ENCODE measurements around the gene CHRNA3. TPM values are rescaled to one million over a fixed set of nuclear protein-coding genes. Genes with fewer than 3 reads are reported as not detected.

The CHRNA3 gene
- total RNA-seq, 1 donor from 2014 or later: not detected

GRCh38 chr15:78651930-78652615, 31.3 kb upstream of the CHRNA3 start:
- no peak for TF ChIP-seq CTCF (IDR thresholded peaks at IDR 0.05)
- DNase-seq (no peak), ATAC-seq (ENCODE audit: low read depth) (no peak)
- ChIA-PET CTCF (no interaction called here), POLR2A (no interaction called here)
- Mint-ChIP-seq H3K36me3 (ENCODE audit: low read depth) (no peaks in the 10 kb centered on the region), H3K4me1 (no peaks in the 10 kb centered on the region), H3K27ac (no peak overlapping the region), H3K9me3 (no peaks in the 10 kb centered on the region), H3K4me3 (no peak overlapping the region), H3K27me3 (peaks cover 5% of the 10 kb centered on the region)
- intact Hi-C loops (cut with micrococcal nuclease): no loop called here

- intact Hi-C loops (cut with micrococcal nuclease): no loop called here
- Mint-ChIP-seq H3K4me3 (no peak overlapping the region), H3K27ac (no peak overlapping the region), H3K27me3 (peaks cover 5% of the 10 kb centered on the region), H3K36me3 (ENCODE audit: low read depth) (no peaks in the 10 kb centered on the region), H3K4me1 (no peaks in the 10 kb centered on the region), H3K9me3 (no peaks in the 10 kb centered on the region)
- TF ChIP-seq CTCF (IDR thresholded peaks at IDR 0.05): no peak
- no peak for DNase-seq
- ChIA-PET POLR2A (no interaction called here), CTCF (no interaction called here)
- ATAC-seq (ENCODE audit: low read depth): no peak
Measured at GRCh38 chr15:78651007-78651406, 30.2 kb upstream of the CHRNA3 start.

- Mint-ChIP-seq H3K27me3 (peaks cover 4% of the 10 kb centered on the region), H3K27ac (no peak overlapping the region), H3K4me3 (no peak overlapping the region), H3K9me3 (no peaks in the 10 kb centered on the region), H3K4me1 (no peaks in the 10 kb centered on the region), H3K36me3 (ENCODE audit: low read depth) (no peaks in the 10 kb centered on the region)
- DNase-seq (no peak), ATAC-seq (ENCODE audit: low read depth) (no peak)
- no peak for TF ChIP-seq CTCF (IDR thresholded peaks at IDR 0.05)
- POLR2A ChIA-PET: no interaction called here
- CTCF ChIA-PET: no interaction called here
- intact Hi-C loops (cut with micrococcal nuclease): no loop called here
Measured at GRCh38 chr15:78650022-78650421, 29.2 kb upstream of the CHRNA3 start.

- Mint-ChIP-seq H3K9me3 (no peaks in the 10 kb centered on the region), H3K4me1 (peaks cover 11% of the 10 kb centered on the region), H3K27me3 (peaks cover 9% of the 10 kb centered on the region), H3K36me3 (ENCODE audit: low read depth) (no peaks in the 10 kb centered on the region), H3K4me3 (no peak overlapping the region), H3K27ac (no peak overlapping the region)
- POLR2A ChIA-PET: no interaction called here
- no peak for ATAC-seq (ENCODE audit: low read depth)
- intact Hi-C loops (cut with micrococcal nuclease): no loop called here
- no peak for DNase-seq
- no peak for TF ChIP-seq CTCF (IDR thresholded peaks at IDR 0.05)
- CTCF ChIA-PET: no interaction called here
Measured at GRCh38 chr15:78645009-78645408, 24.2 kb upstream of the CHRNA3 start.

GRCh38 chr15:78642331-78642730, 21.5 kb upstream of the CHRNA3 start:
- Mint-ChIP-seq H3K4me3 (no peak overlapping the region), H3K27me3 (peaks cover 9% of the 10 kb centered on the region), H3K27ac (no peak overlapping the region), H3K9me3 (no peaks in the 10 kb centered on the region), H3K36me3 (ENCODE audit: low read depth) (no peaks in the 10 kb centered on the region), H3K4me1 (peaks cover 11% of the 10 kb centered on the region)
- DNase-seq: no peak
- CTCF ChIA-PET: no interaction called here
- intact Hi-C loops (cut with micrococcal nuclease): no loop called here
- TF ChIP-seq CTCF (IDR thresholded peaks at IDR 0.05): no peak
- ATAC-seq (ENCODE audit: low read depth): no peak
- POLR2A ChIA-PET: no interaction called here

Data from activated B cell treated with CpG ODN at 0.5 μM for 24 hours (primary cell).